HG03103 (cell line): ENCODE data around the gene GGTLC2.

ENCODE experiments used
- ATAC-seq: cut with Tn5 transposase; IDR thresholded peaks from one replicate; pipeline ENCODE4 v1.9.1; 2021; ENCODE audit warnings: low read depth; ENCODE audit not compliant: unreplicated experiment

GGTLC2 gene

GRCh38 chr22:22689621-22690345, 45.4 kb downstream of the GGTLC2 start:
- ATAC-seq = no peak

GRCh38 chr22:22691055-22691454, 46.6 kb downstream of the GGTLC2 start:
- no peak for ATAC-seq

- ATAC-seq = no peak
Observed at GRCh38 chr22:22691716-22692701, 47.6 kb downstream of the GGTLC2 start.

DNA sequence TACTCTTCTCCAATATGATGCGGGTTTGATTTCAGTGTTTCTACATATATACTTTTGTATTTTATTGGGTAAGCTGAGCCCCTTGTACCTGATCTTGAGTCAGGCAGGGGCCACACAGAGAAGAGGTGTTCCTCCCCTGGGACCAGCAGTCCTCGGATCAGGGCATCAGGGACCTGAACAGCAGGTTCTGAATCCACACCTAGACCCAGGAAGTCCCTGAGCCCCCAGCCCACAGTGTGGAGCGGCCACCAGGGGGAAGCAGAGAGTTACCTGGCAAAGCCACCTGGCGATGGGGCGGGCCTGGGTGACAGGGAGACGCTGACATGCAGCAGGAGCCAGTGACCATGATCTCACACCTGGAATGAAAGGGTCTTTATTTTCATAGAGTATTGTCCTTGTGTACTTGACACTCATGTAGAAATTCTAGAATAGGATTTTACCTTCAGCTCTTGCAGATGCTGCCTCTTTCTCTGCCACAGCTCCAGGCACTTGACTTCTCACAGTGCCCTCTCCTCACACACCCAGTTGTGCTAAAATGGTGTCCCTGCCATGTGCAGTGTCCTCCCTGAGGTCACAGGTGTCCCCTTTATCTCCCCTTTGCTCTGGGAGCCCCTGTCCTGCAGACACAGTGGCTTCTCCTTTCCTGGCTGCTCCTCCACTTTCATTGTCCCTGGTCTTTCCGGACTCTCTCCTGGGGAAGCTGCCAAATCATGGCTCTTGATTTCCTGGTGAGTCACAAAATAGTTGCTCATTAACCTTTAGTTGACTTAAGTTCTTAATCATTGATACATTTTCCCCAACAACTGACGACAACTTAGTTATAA, 48.5 kb downstream of the GGTLC2 start:
- ATAC-seq = no peak

DNA sequence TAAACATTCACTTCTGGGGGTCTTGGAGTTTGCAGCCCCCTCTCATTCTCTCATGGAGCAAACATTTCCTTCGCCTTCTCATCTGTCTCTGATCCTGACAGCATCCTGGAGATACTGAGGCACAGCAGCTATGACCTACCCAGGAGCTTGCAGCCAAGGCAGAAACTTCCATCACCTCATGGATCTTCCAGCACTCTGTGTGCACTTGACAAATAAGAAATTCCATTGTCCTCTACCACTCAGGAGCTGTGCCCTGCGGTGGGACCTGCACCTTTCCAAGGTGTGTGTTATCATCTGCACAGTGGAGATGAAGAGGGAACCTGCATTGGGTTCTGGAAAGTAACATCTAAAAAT, 49.1 kb downstream of the GGTLC2 start:
- ATAC-seq = no peak

DNA sequence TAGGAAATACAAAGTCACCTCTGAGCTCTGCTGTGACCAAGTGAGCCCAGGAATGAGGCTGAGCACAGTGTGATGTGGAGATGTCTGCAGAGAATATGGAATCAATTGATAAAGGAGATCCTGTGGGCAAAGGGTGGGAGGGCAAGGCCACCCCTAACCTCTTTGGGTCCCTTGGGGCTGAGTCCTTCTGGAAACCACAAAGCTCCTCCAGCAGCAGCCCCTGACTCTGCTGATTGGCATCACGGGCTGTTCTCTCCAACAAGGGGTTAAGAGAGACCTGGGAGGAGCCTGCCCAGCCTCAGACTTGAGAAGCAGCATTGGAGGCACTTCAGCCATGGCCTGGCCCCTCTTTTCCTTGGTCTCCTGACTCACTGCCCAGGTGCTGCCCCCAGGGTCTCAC, 49.7 kb downstream of the GGTLC2 start:
- ATAC-seq = no peak

DNA sequence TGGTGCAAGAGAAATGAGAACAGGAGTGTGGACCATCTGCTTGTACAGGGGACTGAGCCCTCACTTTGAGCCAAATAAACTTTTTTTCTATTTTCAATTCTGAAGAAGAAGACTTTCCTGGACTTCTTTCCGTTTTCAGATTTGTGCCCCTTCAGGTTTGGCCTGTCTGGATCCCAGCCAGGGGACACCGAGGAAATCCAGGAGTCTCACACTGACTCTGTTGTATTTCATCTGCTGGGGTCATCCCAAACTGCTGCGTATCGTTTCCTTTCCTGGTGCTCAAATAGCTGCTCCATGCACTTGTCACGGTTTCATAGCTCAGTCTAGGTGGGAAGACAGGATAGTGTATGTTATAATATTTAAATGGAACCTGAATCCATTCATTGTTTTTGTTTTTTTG, 51.7 kb downstream of the GGTLC2 start:
- ATAC-seq = no peak
